Mammary epithelial cell (primary cell): ENCODE measurements around the gene FAM167B.

Experiments
- CTCF ChIP-seq, 2 donors: IDR thresholded peaks in 1 of 2; conservative IDR thresholded peaks in 1 of 2; 2 replicates each; pipeline ENCODE4 v1.5.1; 2011 to 2012; ENCODE audit warnings: inconsistent platforms in 2 of 2, low read length in 2 of 2, mild to moderate bottlenecking in 2 of 2, control low read depth in 1 of 2, low read depth in 1 of 2; ENCODE audit not compliant: insufficient read depth in 1 of 2; ENCODE audit errors: extremely low read depth in 1 of 2
- EZH2 ChIP-seq: IDR thresholded peaks from 2 replicates; pipeline ENCODE4 v1.6.1; 2012; ENCODE audit warnings: low read length, inconsistent platforms, borderline replicate concordance

GRCh38 chr1:32208891-32209328, 38.1 kb upstream of the FAM167B start, which contains the start of gene DCDC2B:
- TF ChIP-seq CTCF (conservative IDR thresholded peaks at IDR 0.05 in 1 of 2, IDR thresholded peaks at IDR 0.05 in 1 of 2; ENCODE audit: extremely low read depth in 1 of 2, insufficient read depth in 1 of 2, low read depth in 1 of 2, low read length in 2 of 2) (no peak), EZH2 (no peak)
